DOHH2 (cell line): ENCODE data around the gene TDO2.

Experiments
- H3F3A ChIP-seq: fragments of 200-600 bp; sonication (generic), shearing (Covaris generic); 2 replicates; pipeline ENCODE4 v1.6.0; 2016; ENCODE audit warnings: antibody characterized with exemption, mild to moderate bottlenecking; ENCODE audit not compliant: control insufficient read depth, insufficient read depth
- H3K27ac ChIP-seq: fragments of 200-600 bp; sonication (generic); 2 replicates; pipeline ENCODE4 v1.5.1; 2014; ENCODE audit warnings: low read depth, mild to moderate bottlenecking, low read length, moderate library complexity
- H3K27me3 ChIP-seq: fragments of 200-600 bp; sonication (generic); 2 replicates; pipeline ENCODE4 v1.6.1; 2014; ENCODE audit warnings: mild to moderate bottlenecking, low read length, mixed read lengths; ENCODE audit not compliant: control insufficient read depth
- H3K36me3 ChIP-seq: fragments of 200-600 bp; sonication (generic); 2 replicates; pipeline ENCODE4 v1.6.1; 2014; ENCODE audit warnings: mild to moderate bottlenecking, low read length, moderate library complexity, mixed read lengths; ENCODE audit not compliant: control insufficient read depth
- H3K4me1 ChIP-seq: fragments of 200-600 bp; sonication (generic); 2 replicates; pipeline ENCODE4 v1.6.1; 2014; ENCODE audit warnings: mild to moderate bottlenecking, low read length, mixed read lengths; ENCODE audit not compliant: control insufficient read depth
- H3K4me2 ChIP-seq: fragments of 200-600 bp; sonication (generic); 2 replicates; pipeline ENCODE4 v1.6.0; 2014; ENCODE audit warnings: mild to moderate bottlenecking, low read length, moderate library complexity
- H3K4me3 ChIP-seq: fragments of 200-600 bp; sonication (generic); 2 replicates; pipeline ENCODE4 v1.5.1; 2014; ENCODE audit warnings: mild to moderate bottlenecking, low read length, mixed read lengths
- H3K79me2 ChIP-seq: fragments of 200-600 bp; sonication (generic); 2 replicates; pipeline ENCODE4 v1.6.1; 2014; ENCODE audit warnings: mild to moderate bottlenecking, low read length, mixed read lengths; ENCODE audit not compliant: control insufficient read depth
- H3K9me2 ChIP-seq: fragments of 200-600 bp; sonication (generic); replicated peaks from 2 replicates; pipeline ENCODE4 v1.6.1; 2014; ENCODE audit warnings: mild to moderate bottlenecking, low read length, mixed read lengths; ENCODE audit not compliant: control insufficient read depth
- H3K9me3 ChIP-seq: fragments of 200-600 bp; sonication (generic); 2 replicates; pipeline ENCODE4 v1.6.1; 2014; ENCODE audit warnings: antibody characterized with exemption, low read length, mixed read lengths; ENCODE audit not compliant: control insufficient read depth, insufficient read depth
- H4K20me1 ChIP-seq: fragments of 200-600 bp; sonication (generic); 2 replicates; pipeline ENCODE4 v1.6.0; 2014; ENCODE audit warnings: low read depth, mild to moderate bottlenecking, antibody characterized with exemption, low read length, moderate library complexity; ENCODE audit not compliant: control insufficient read depth, insufficient read depth
- CTCF ChIP-seq: fragments of 200-600 bp; sonication (generic); IDR thresholded peaks from one replicate; pipeline ENCODE4 v1.5.1; 2014; ENCODE audit warnings: antibody characterized with exemption, mild to moderate bottlenecking, low read depth, low read length; ENCODE audit not compliant: poor library complexity, severe bottlenecking
- EZH2phosphoT487 ChIP-seq: fragments of 200-600 bp; sonication (generic); IDR thresholded peaks from 2 replicates; pipeline ENCODE4 v1.6.1; 2017; ENCODE audit warnings: borderline replicate concordance, mild to moderate bottlenecking, antibody characterized with exemption, low read length, moderate library complexity, mixed read lengths

The TDO2 gene

DNA sequence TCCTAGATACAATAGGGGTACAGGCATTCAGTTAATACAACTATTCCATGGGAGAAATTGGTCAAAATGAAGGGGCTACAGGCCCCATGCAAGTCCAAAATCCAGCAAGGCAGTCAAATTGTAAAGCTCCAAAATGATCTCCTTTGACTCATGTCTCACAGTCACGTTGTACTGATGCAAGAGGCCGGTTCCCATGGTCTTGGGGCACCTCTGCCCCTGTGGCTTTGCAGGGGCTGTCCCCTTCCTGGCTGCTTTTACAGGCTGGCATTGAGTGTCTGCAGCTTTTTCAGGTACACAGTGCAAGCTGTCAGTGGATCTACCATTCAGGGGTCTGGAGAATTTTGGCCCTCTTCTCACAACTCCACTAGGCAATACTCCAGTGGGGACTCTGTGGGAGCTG, 24.9 kb upstream of the TDO2 start:
- H3K4me1 ChIP-seq = no peaks in the 10 kb centered on the region
- H3K9me2 ChIP-seq = no peaks in the 10 kb centered on the region
- no peaks in the 10 kb centered on the region for H3F3A ChIP-seq
- TF ChIP-seq CTCF = no peak
- TF ChIP-seq EZH2phosphoT487 = no peak
- H4K20me1 ChIP-seq = no peaks in the 10 kb centered on the region
- H3K9me3 ChIP-seq = no peaks in the 10 kb centered on the region
- H3K4me3 ChIP-seq = no peak overlapping the region
- no peaks in the 10 kb centered on the region for H3K79me2 ChIP-seq
- no peak overlapping the region for H3K4me2 ChIP-seq
- H3K27me3 ChIP-seq = no peaks in the 10 kb centered on the region
- no peaks in the 10 kb centered on the region for H3K36me3 ChIP-seq
- no peak overlapping the region for H3K27ac ChIP-seq

- Histone ChIP-seq H4K20me1 (no peaks in the 10 kb centered on the region), H3F3A (no peaks in the 10 kb centered on the region), H3K9me3 (no peaks in the 10 kb centered on the region), H3K79me2 (no peaks in the 10 kb centered on the region), H3K27ac (no peak overlapping the region), H3K4me2 (no peak overlapping the region), H3K4me3 (no peak overlapping the region), H3K36me3 (no peaks in the 10 kb centered on the region), H3K4me1 (no peaks in the 10 kb centered on the region), H3K27me3 (no peaks in the 10 kb centered on the region), H3K9me2 (no peaks in the 10 kb centered on the region)
- TF ChIP-seq EZH2phosphoT487 = no peak
- TF ChIP-seq CTCF = no peak
Observed at GRCh38 chr4:155879767-155880166, 23.7 kb upstream of the TDO2 start.

DNA sequence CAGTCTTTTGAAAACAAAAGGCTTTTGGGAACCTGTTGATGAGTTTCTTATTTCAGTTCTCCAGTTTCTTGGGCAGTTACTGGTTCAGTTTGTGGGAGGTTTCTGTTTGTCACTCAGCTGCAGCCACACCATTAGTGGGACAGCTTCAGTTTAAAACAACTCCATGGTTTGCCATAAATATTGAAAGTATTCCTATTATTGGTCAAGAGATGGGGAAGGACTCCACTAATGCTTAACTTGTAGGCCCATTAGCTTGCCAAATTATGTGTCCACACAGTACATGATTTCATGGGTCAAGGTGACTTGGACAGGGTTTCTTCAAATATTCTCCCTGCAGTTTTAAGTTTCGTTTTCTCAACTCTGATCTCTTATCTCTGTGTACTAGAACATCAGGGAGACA, 21.9 kb upstream of the TDO2 start:
- Histone ChIP-seq H3F3A (no peaks in the 10 kb centered on the region), H3K4me1 (no peaks in the 10 kb centered on the region), H4K20me1 (no peaks in the 10 kb centered on the region), H3K79me2 (no peaks in the 10 kb centered on the region), H3K27me3 (no peaks in the 10 kb centered on the region), H3K36me3 (no peaks in the 10 kb centered on the region), H3K4me2 (no peak overlapping the region), H3K9me2 (no peaks in the 10 kb centered on the region), H3K27ac (no peak overlapping the region), H3K4me3 (no peak overlapping the region), H3K9me3 (no peaks in the 10 kb centered on the region)
- TF ChIP-seq EZH2phosphoT487 (no peak), CTCF (no peak)

GRCh38 chr4:155883895-155884294, 19.6 kb upstream of the TDO2 start:
- no peaks in the 10 kb centered on the region for H3K4me1 ChIP-seq
- no peak overlapping the region for H3K4me3 ChIP-seq
- no peaks in the 10 kb centered on the region for H3F3A ChIP-seq
- no peak overlapping the region for H3K4me2 ChIP-seq
- no peaks in the 10 kb centered on the region for H3K36me3 ChIP-seq
- no peak overlapping the region for H3K27ac ChIP-seq
- H3K27me3 ChIP-seq = no peaks in the 10 kb centered on the region
- no peak for TF ChIP-seq CTCF
- TF ChIP-seq EZH2phosphoT487 = no peak
- H4K20me1 ChIP-seq = no peaks in the 10 kb centered on the region
- no peaks in the 10 kb centered on the region for H3K9me3 ChIP-seq
- no peaks in the 10 kb centered on the region for H3K79me2 ChIP-seq
- H3K9me2 ChIP-seq = no peaks in the 10 kb centered on the region
